Gastrocnemius medialis (tissue), 4 donors: ENCODE results near the gene PARP6.

Experiments
- CTCF ChIP-seq, 5 experiments: fragments of 450-650 bp in 3 of 5; fragments of 200-600 bp in 2 of 5; sonication (generic) in 2 of 5; IDR thresholded peaks in 4 of 5; conservative IDR thresholded peaks in 1 of 5; 1 replicate in 4 of 5; 2 replicates in 1 of 5; pipeline ENCODE4 v1.5.1; 2016 to 2019; ENCODE audit warnings: antibody characterized with exemption in 5 of 5, mild to moderate bottlenecking in 3 of 5, moderate library complexity in 3 of 5
- POLR2A ChIP-seq, 2 donors: fragments of 450-650 bp; IDR thresholded peaks; one replicate each; pipeline ENCODE4 v1.6.1; 2017; ENCODE audit warnings: antibody characterized with exemption in 2 of 2, mild to moderate bottlenecking in 2 of 2, moderate library complexity in 2 of 2

- no peak for TF ChIP-seq CTCF (IDR thresholded peaks at IDR 0.05 in 4 of 5, conservative IDR thresholded peaks at IDR 0.05 in 1 of 5)
- TF ChIP-seq POLR2A (IDR thresholded peaks at IDR 0.05): no peak
Observed at GRCh38 chr15:72199205-72199515, 73.2 kb downstream of the PARP6 start.
